AG04450 (cell line): ENCODE data around the gene CAV1. TPM values are rescaled to one million over a fixed set of nuclear protein-coding genes. Genes with fewer than 3 reads are reported as not detected.

Experiments used
- CTCF ChIA-PET: fragments of 300-600, 350-600 bp; formaldehyde crosslinking; extraction: SDS; loops from one replicate; lab custom pipeline; 2022; ENCODE audit warnings: antibody characterized with exemption, inconsistent platforms; lab: Charles Lee
- POLR2A ChIA-PET: fragments of 350-600 bp; formaldehyde crosslinking; extraction: SDS; loops from one replicate; lab custom pipeline; 2021; ENCODE audit warnings: antibody characterized with exemption, inconsistent platforms; lab: Yijun Ruan, JAX
- DNase-seq: peaks from one replicate; pipeline ENCODE4 v3.0.0-alpha.2; 2011; ENCODE audit warnings: low read depth, low spot score
- H3K27ac ChIP-seq: one replicate; pipeline ENCODE4 v1.5.1; 2012; ENCODE audit warnings: low read depth, low read length, control low read depth
- H3K27me3 ChIP-seq: one replicate; pipeline ENCODE4 v1.6.0; 2012; ENCODE audit warnings: low read length; ENCODE audit not compliant: control insufficient read depth, insufficient read depth
- H3K4me3 ChIP-seq: 2 replicates; pipeline ENCODE4 v1.5.1; 2011; ENCODE audit warnings: mild to moderate bottlenecking, low read depth, low read length, control low read depth
- H3K9me3 ChIP-seq: 2 replicates; pipeline ENCODE4 v1.5.1; 2012; ENCODE audit warnings: low read length; ENCODE audit not compliant: control insufficient read depth, insufficient read depth
- polyA plus RNA-seq: library from polyadenylated mRNA; depleted of rRNA; stranded (reverse); fragments of >200 nt; gene quantifications from 2 replicates; pipeline ENCODE4 v1.2.3, GENCODE V29; 2011
- TF ChIP-seq, protein P1 (sequence below): IDR thresholded peaks from 2 replicates; pipeline ENCODE4 v1.5.1; 2011; ENCODE audit warnings: low read depth, low read length, control low read depth, inconsistent platforms

CAV1 gene
- polyA plus RNA-seq, 1 experiment, result 1,209 TPM

DNA sequence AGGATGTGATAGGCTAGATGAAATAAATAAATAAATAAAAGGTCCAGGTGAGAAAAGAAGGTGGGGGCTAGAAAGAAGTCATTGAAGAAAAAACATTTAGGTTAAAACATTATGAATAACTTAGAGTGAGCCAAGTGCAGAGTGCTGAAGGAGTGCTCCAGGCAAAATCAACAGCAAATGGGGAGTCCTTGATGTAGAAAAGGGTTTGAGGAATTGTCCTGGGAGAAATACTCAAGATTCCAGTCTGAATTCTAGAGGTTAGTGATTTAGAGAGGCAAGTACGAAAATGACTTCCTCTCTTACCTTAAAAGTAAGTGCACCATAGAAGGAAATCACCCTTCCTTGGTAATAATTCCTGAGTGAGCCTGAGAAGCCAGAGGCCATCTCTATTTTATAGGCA, 19.7 kb downstream of the CAV1 start:
- Histone ChIP-seq H3K4me3 (no peak overlapping the region), H3K27ac (no peak overlapping the region), H3K9me3 (no peaks in the 10 kb centered on the region), H3K27me3 (no peaks in the 10 kb centered on the region)
- TF ChIP-seq, protein P1, sequence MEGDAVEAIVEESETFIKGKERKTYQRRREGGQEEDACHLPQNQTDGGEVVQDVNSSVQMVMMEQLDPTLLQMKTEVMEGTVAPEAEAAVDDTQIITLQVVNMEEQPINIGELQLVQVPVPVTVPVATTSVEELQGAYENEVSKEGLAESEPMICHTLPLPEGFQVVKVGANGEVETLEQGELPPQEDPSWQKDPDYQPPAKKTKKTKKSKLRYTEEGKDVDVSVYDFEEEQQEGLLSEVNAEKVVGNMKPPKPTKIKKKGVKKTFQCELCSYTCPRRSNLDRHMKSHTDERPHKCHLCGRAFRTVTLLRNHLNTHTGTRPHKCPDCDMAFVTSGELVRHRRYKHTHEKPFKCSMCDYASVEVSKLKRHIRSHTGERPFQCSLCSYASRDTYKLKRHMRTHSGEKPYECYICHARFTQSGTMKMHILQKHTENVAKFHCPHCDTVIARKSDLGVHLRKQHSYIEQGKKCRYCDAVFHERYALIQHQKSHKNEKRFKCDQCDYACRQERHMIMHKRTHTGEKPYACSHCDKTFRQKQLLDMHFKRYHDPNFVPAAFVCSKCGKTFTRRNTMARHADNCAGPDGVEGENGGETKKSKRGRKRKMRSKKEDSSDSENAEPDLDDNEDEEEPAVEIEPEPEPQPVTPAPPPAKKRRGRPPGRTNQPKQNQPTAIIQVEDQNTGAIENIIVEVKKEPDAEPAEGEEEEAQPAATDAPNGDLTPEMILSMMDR, result no peak
- ChIA-PET POLR2A (no interaction called here), CTCF (interaction anchor here (1.4 to 2.7 kb wide), 3 partner anchors 19 to 47 kb away, joined by 6 to 13 read pairs (median 11); no protein-coding TSS in a partner anchor)
- no peak for DNase-seq

DNA sequence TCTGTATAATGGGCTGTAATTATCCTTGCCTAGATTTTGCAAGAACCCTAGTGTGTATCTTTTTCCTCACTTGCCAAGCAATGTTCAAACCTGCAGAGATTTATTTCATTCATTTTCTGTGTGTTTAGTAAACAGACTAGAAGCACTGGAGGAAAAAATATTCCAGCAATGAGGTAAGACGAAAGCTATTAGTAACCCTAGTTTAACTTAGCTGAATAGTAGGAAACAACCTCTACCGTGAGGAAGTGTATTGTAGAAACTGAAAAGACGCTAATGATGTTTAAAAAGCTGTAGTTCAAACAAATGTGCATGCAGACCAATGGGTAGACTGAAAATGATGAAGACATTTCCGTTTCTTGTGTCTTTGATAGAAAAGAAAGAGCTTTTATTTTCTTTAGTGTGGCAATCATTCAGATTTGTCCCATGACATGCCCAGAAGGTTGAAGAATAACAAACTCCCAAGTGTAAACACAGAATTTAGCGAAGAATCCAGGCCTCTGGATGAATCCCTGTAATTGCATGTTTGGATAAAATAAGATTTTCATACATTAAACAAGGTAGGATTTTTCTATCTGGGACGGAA, 20.7 kb downstream of the CAV1 start:
- ChIA-PET CTCF (interaction anchor here (0.5 to 1.0 kb wide), 2 partner anchors 9 to 24 kb away, joined by 3 read pairs; no protein-coding TSS in a partner anchor), POLR2A (interaction anchor here (0.6 to 0.9 kb wide), 3 partner anchors 9 to 1295 kb away, joined by 3 to 4 read pairs (median 3); no protein-coding TSS in a partner anchor)
- Histone ChIP-seq H3K4me3 (no peak overlapping the region), H3K27me3 (no peaks in the 10 kb centered on the region), H3K27ac (peak overlapping the region; percentile 32), H3K9me3 (no peaks in the 10 kb centered on the region)
- TF ChIP-seq, protein P1, result no peak
- no peak for DNase-seq

DNA sequence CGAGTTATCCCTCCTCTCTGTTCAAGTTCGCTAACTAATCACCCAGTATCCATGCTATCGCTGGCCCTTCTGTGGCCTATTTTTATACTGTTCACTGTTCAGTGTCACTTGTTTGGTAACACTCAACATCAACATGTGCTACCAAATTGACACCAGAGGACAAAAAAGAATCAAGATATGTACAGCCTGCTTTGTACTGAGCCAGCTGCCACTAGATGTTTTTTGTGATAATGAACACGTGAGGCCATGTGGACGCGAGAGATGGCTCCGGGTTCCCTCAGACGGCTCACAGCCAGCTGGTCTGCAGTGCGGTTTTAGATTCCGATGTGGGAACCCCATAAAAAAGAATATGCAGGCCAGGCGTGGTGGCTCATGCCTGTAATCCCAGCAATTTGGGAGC, 21.2 kb downstream of the CAV1 start:
- POLR2A ChIA-PET, result interaction anchor here (0.7 to 0.9 kb wide), 2 partner anchors 8 to 9 kb away, joined by 3 to 4 read pairs; no protein-coding TSS in a partner anchor
- Histone ChIP-seq H3K27ac (peak overlapping the region; percentile 32), H3K4me3 (no peak overlapping the region), H3K27me3 (no peaks in the 10 kb centered on the region), H3K9me3 (no peaks in the 10 kb centered on the region)
- CTCF ChIA-PET, result interaction anchor here (1.0 to 1.6 kb wide), 2 partner anchors 20 to 24 kb away, joined by 3 read pairs; no protein-coding TSS in a partner anchor
- TF ChIP-seq, protein P1, result no peak
- no peak for DNase-seq

DNA sequence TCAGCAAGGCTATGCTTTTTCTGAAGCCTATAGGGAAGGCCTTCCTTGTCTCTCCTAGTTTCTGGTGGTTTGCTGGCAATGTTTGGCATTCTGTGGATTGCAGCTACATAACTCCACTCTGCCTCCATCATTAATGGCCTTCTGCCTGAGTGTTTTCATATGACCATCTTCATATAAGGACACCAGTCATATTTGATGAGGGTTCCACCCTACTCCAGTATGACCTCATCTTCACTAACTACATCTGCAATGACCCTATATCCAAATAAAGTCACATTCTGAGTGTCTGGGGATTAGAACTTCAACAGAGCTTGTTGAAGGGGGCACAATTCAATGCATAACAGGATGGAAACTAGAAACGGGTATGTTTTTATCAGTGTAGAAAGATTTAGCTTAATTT, 22.1 kb downstream of the CAV1 start:
- TF ChIP-seq, protein P1, result no peak
- Histone ChIP-seq H3K27ac (no peak overlapping the region), H3K9me3 (no peaks in the 10 kb centered on the region), H3K27me3 (no peaks in the 10 kb centered on the region), H3K4me3 (no peak overlapping the region)
- CTCF ChIA-PET, result interaction anchor here (0.6 to 1.6 kb wide), 4 partner anchors 21 to 383 kb away, joined by 3 to 6 read pairs (median 4); no protein-coding TSS in a partner anchor
- POLR2A ChIA-PET, result interaction anchor here (1.0 kb wide), 1 partner anchor 11 kb away, joined by 6 read pairs; no protein-coding TSS in a partner anchor
- no peak for DNase-seq

DNA sequence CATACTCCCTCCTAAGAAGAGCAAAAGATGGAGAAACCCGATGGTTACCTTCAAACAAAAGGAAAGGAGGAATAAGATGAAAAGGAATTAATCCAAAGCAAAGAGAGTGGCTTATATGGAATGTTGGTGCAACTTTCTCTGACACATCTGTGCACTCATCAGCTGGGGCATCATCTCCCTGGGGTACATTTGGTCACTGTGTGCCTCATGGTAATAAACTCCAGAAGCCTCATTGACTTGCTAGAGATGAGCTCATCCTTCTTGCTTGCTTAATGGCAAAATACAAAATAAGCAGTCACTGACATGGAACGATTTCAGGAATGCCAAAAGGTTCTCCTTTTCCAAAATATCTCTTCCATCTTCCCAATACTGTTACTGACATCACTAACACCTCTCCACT, 22.5 kb downstream of the CAV1 start:
- DNase-seq, result no peak
- POLR2A ChIA-PET, result interaction anchor here (1.0 kb wide), 1 partner anchor 10 kb away, joined by 6 read pairs; no protein-coding TSS in a partner anchor
- TF ChIP-seq, protein P1, result no peak
- H3K27ac ChIP-seq, result peak overlapping the region; percentile 41
- H3K4me3 ChIP-seq, result no peak overlapping the region
- H3K9me3 ChIP-seq, result no peaks in the 10 kb centered on the region
- no peaks in the 10 kb centered on the region for H3K27me3 ChIP-seq
- CTCF ChIA-PET, result interaction anchor here (0.6 to 1.6 kb wide), 4 partner anchors 21 to 384 kb away, joined by 3 to 6 read pairs (median 4); no protein-coding TSS in a partner anchor
